Transverse colon (tissue), 4 donors: ENCODE measurements around the gene ARFGAP3. TPM values are rescaled to one million over a fixed set of nuclear protein-coding genes. Genes with fewer than 3 reads are reported as not detected.

Experiments used
- DNase-seq: peaks from one replicate; pipeline ENCODE4 v3.0.0-alpha.2; 2019
- H3K27ac ChIP-seq, 4 donors: fragments of 200-600 bp; sonication (generic); 2 replicates each; pipeline ENCODE4 v1.5.1; 2016 to 2018; ENCODE audit warnings: inconsistent platforms in 4 of 4
- H3K27me3 ChIP-seq: fragments of 200-600 bp; sonication (generic); 2 replicates; pipeline ENCODE4 v1.5.1; 2017; ENCODE audit warnings: inconsistent platforms
- H3K36me3 ChIP-seq, 4 donors: fragments of 200-600 bp; sonication (generic); 2 replicates each; pipeline ENCODE4 v1.5.1; 2017 to 2019; ENCODE audit warnings: inconsistent platforms in 4 of 4
- H3K4me1 ChIP-seq, 4 donors: fragments of 200-600 bp; sonication (generic); 2 replicates each; pipeline ENCODE4 v1.5.1; 2017 to 2020; ENCODE audit warnings: inconsistent platforms in 4 of 4
- H3K4me3 ChIP-seq, 4 donors: fragments of 200-600 bp; sonication (generic); 1 replicate in 1 of 4; 2 replicates in 3 of 4; pipeline versions ENCODE4 v1.5.1 to v1.6.1; 2017 to 2019; ENCODE audit warnings: inconsistent platforms in 4 of 4
- H3K9me3 ChIP-seq, 2 donors: fragments of 200-600 bp; sonication (generic); 2 replicates each; pipeline ENCODE4 v1.5.1; 2017 to 2019; ENCODE audit warnings: inconsistent platforms in 2 of 2
- CTCF ChIP-seq, 5 experiments: fragments of 200-600 bp in 3 of 5; fragments of 450-650 bp in 2 of 5; sonication (generic) in 3 of 5; IDR thresholded peaks; 1 replicate in 2 of 5; 2 replicates in 3 of 5; pipeline ENCODE4 v1.5.1; 2016 to 2017; ENCODE audit warnings: antibody characterized with exemption in 5 of 5, inconsistent platforms in 3 of 5, mild to moderate bottlenecking in 2 of 5, moderate library complexity in 1 of 5
- EP300 ChIP-seq: sonication (generic); formaldehyde crosslinking; IDR thresholded peaks from one replicate; pipeline ENCODE4 v1.6.1; 2017; ENCODE audit warnings: antibody characterized with exemption, low read depth
- POLR2A ChIP-seq: fragments of 450-650 bp; IDR thresholded peaks from one replicate; pipeline ENCODE4 v1.6.1; 2016; ENCODE audit warnings: antibody characterized with exemption, mild to moderate bottlenecking, moderate library complexity
- POLR2AphosphoS5 ChIP-seq, 3 donors: sonication (generic); formaldehyde crosslinking; IDR thresholded peaks; one replicate each; pipeline ENCODE4 v1.6.1; 2016; ENCODE audit warnings: antibody characterized with exemption in 3 of 3
- WGBS, 2 donors: methylation state at CpG; one replicate each; pipeline ENCODE4 v1.1.5; 2018; ENCODE audit warnings: low coverage in 1 of 2; 5-methylcytosine and 5-hydroxymethylcytosine counted together
- in situ Hi-C, 4 donors: fragments of 200-750 bp; cut with MboI; loops; one replicate each; pipeline versions ENCODE4 v1.15.0 to v1.15.1; 2017; ENCODE audit warnings: low sequenced_read_pairs in 3 of 4, low pct_ligation_motif_present in 1 of 4, low pct_unique_long_range_greater_than_20kb in 1 of 4
- intact Hi-C: fragments of 100-400 bp; cut with DNase I; formaldehyde crosslinking; loops from one replicate; pipeline ENCODE4 v1.15.1; 2023; ENCODE audit warnings: low total_unique reads
- total RNA-seq, 4 donors: library from RNA; depleted of rRNA; stranded (reverse); fragments of >200 nt; gene quantifications; one replicate each; pipeline ENCODE4 v1.1.0, GENCODE V29; 2016

The ARFGAP3 gene
- total RNA-seq, 4 donors from 2014 or later, result 24.3 to 43.5 (median 33.3) TPM

GRCh38 chr22:42902875-42903510 is 45.9 kb upstream of the ARFGAP3 start:
- WGBS, 2 donors, result 72% methylated on average over 15 of the region's 15 CpGs; no CpG with 5 or more reads in 1 of the 2 donors
- TF ChIP-seq POLR2A (no peak), POLR2AphosphoS5 (IDR thresholded peaks at IDR 0.05) (peak in 2 of 3 donors; percentile 32 to 38), EP300 (no peak)
- H3K9me3 ChIP-seq, result no peaks in the 10 kb centered on the region
- H3K27me3 ChIP-seq, result no peaks in the 10 kb centered on the region
- in situ Hi-C loops, result no loop called here
- peaks cover 21 to 40% (median 32%) of the 10 kb centered on the region in 4 donors for H3K4me1 ChIP-seq
- no peaks in the 10 kb centered on the region for H3K36me3 ChIP-seq
- intact Hi-C loops, result no loop called here
- H3K27ac ChIP-seq, result peak overlapping the region; percentile 44 to 65 (median 56)
- peak; percentile 38 for DNase-seq
- H3K4me3 ChIP-seq, result no peak overlapping the region

- 75% methylated on average over 13 of the region's 14 CpGs; no CpG with 5 or more reads in 1 of the 2 donors for WGBS, 2 donors
- no peaks in the 10 kb centered on the region for H3K36me3 ChIP-seq
- no peak for TF ChIP-seq POLR2A
- TF ChIP-seq EP300, result no peak
- no peak for TF ChIP-seq POLR2AphosphoS5 (IDR thresholded peaks at IDR 0.05)
- TF ChIP-seq CTCF (IDR thresholded peaks at IDR 0.05), result peak in 3 of 5 experiments; percentile 11 to 29 (median 17)
- no peak overlapping the region for H3K4me3 ChIP-seq
- in situ Hi-C loops (no loop called here), intact Hi-C loops (no loop called here)
- H3K27ac ChIP-seq, result peak overlapping the region; percentile 44 to 65 (median 56)
- DNase-seq, result no peak
- peaks cover 13 to 31% (median 22%) of the 10 kb centered on the region in 4 donors for H3K4me1 ChIP-seq
- no peaks in the 10 kb centered on the region for H3K27me3 ChIP-seq
- H3K9me3 ChIP-seq, result no peaks in the 10 kb centered on the region
Measured at GRCh38 chr22:42901790-42902508, 44.9 kb upstream of the ARFGAP3 start.

GRCh38 chr22:42897960-42898359 is 40.9 kb upstream of the ARFGAP3 start:
- in situ Hi-C loops, result no loop called here
- no peak for TF ChIP-seq POLR2A
- TF ChIP-seq EP300, result no peak
- TF ChIP-seq CTCF (IDR thresholded peaks at IDR 0.05), result no peak
- no peak for TF ChIP-seq POLR2AphosphoS5 (IDR thresholded peaks at IDR 0.05)
- no peak for DNase-seq
- WGBS, 2 donors, result 40 to 89% methylated on average over 1 to 7 of the region's 7 CpGs
- Histone ChIP-seq H3K4me1 (peaks cover 0 to 30% (median 4%) of the 10 kb centered on the region in 4 donors), H3K36me3 (no peaks in the 10 kb centered on the region), H3K9me3 (no peaks in the 10 kb centered on the region), H3K27ac (no peak overlapping the region), H3K27me3 (no peaks in the 10 kb centered on the region), H3K4me3 (no peak overlapping the region)
- intact Hi-C loops, result no loop called here

GRCh38 chr22:42895541-42895981 is 38.5 kb upstream of the ARFGAP3 start:
- in situ Hi-C loops, result no loop called here
- intact Hi-C loops, result no loop called here
- Histone ChIP-seq H3K4me3 (no peak overlapping the region), H3K4me1 (peaks cover 0 to 37% (median 0%) of the 10 kb centered on the region in 4 donors), H3K36me3 (peaks cover 0 to 2% (median 0%) of the 10 kb centered on the region in 4 donors), H3K9me3 (no peaks in the 10 kb centered on the region), H3K27me3 (no peaks in the 10 kb centered on the region), H3K27ac (peak overlapping the region in 3 of 4 donors; percentile 12 to 34 (median 17))
- 61 to 75% methylated on average over 3 to 9 of the region's 9 CpGs for WGBS, 2 donors
- TF ChIP-seq EP300 (no peak), POLR2A (no peak), CTCF (IDR thresholded peaks at IDR 0.05) (no peak), POLR2AphosphoS5 (IDR thresholded peaks at IDR 0.05) (no peak)
- DNase-seq, result no peak
